Measurements from ENCODE around the gene GRAMD1A. TPM values are rescaled to one million over a fixed set of nuclear protein-coding genes. Genes with fewer than 3 reads are reported as not detected.

The GRAMD1A gene
- total RNA-seq, 4 donors from 2014 or later, result 14.2 to 32.1 (median 21.6) TPM

- Histone ChIP-seq H3K27me3 (no peaks in the 10 kb centered on the region), H3K36me3 (peaks cover 0 to 29% (median 14%) of the 10 kb centered on the region in 4 donors), H3K4me1 (peaks cover 0 to 5% (median 0%) of the 10 kb centered on the region in 4 donors), H3K9me3 (no peaks in the 10 kb centered on the region), H3K4me3 (no peak overlapping the region), H3K27ac (no peak overlapping the region)
- in situ Hi-C loops (cut with MboI; ENCODE audit: low pct_ligation_motif_present in 1 of 4, low pct_unique_long_range_greater_than_20kb in 1 of 4, low sequenced_read_pairs in 3 of 4), result loop anchor here in 2 of 4 donors (5.0 to 10.0 kb wide), 2 partner anchors 42 to 54 kb away; partner anchors contain the start of gene ZNF792 (in 1 of the 2)
- 96% methylated on average over 22 of the region's 22 CpGs; no CpG with 5 or more reads in 1 of the 2 donors for WGBS, 2 donors (ENCODE audit: low coverage in 1 of 2)
- intact Hi-C loops (cut with DNase I; ENCODE audit: low total_unique reads), result no loop called here
- DNase-seq, result no peak
- TF ChIP-seq EP300 (IDR thresholded peaks at IDR 0.05; ENCODE audit: low read depth), result no peak
- TF ChIP-seq, protein P1, sequence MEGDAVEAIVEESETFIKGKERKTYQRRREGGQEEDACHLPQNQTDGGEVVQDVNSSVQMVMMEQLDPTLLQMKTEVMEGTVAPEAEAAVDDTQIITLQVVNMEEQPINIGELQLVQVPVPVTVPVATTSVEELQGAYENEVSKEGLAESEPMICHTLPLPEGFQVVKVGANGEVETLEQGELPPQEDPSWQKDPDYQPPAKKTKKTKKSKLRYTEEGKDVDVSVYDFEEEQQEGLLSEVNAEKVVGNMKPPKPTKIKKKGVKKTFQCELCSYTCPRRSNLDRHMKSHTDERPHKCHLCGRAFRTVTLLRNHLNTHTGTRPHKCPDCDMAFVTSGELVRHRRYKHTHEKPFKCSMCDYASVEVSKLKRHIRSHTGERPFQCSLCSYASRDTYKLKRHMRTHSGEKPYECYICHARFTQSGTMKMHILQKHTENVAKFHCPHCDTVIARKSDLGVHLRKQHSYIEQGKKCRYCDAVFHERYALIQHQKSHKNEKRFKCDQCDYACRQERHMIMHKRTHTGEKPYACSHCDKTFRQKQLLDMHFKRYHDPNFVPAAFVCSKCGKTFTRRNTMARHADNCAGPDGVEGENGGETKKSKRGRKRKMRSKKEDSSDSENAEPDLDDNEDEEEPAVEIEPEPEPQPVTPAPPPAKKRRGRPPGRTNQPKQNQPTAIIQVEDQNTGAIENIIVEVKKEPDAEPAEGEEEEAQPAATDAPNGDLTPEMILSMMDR (IDR thresholded peaks at IDR 0.05), result no peak
- TF ChIP-seq POLR2A (IDR thresholded peaks at IDR 0.05), result no peak
- no peak for TF ChIP-seq POLR2AphosphoS5 (IDR thresholded peaks at IDR 0.05)
Measured at GRCh38 chr19:35019144-35019543, 19.0 kb downstream of the GRAMD1A start.

DNA sequence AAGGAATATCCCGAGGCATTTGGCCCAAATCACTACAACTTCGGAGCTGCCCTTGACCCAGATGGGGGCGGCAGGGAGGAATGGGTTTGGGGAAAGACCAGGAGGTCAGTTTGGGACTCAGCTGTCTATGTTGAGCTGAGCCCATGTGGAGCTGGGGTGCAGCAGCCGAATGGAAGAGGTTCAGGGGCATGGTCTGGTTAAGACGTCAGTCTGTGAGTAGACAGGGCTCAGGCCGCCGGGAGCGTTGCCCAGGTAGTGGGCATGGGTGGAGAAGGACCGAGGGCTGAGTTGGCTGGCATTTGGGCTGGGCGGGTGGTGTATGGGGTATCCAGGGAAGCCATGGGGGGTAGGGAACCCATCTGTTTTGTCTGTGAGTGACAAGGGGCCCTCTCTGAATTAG is 20.9 kb downstream of the GRAMD1A start:
- in situ Hi-C loops (cut with MboI; ENCODE audit: low pct_ligation_motif_present in 1 of 4, low pct_unique_long_range_greater_than_20kb in 1 of 4, low sequenced_read_pairs in 3 of 4), result no loop called here
- no peak for DNase-seq

DNA sequence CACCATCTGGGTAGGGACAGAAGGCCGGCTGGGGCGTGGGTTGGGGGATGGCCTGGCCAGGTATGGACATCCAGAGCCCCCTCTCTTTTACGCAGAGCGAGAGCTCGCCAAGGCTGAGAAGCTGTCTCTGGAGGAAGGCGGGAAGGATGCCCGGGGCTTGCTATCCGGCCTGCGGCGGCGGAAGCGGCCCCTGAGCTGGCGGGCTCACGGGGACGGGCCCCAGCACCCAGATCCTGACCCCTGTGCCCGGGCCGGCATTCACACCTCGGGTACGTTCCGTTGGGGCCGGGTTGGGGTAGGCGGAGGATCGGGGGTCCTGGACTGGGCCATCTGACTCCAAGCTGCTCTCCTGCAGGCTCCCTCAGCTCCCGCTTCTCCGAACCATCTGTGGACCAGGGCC is 21.5 kb downstream of the GRAMD1A start:
- Histone ChIP-seq H3K27ac (no peak overlapping the region), H3K9me3 (no peaks in the 10 kb centered on the region), H3K36me3 (peaks cover 0 to 29% (median 14%) of the 10 kb centered on the region in 4 donors), H3K27me3 (no peaks in the 10 kb centered on the region), H3K4me1 (no peaks in the 10 kb centered on the region), H3K4me3 (no peak overlapping the region)
- TF ChIP-seq, protein P1 (IDR thresholded peaks at IDR 0.05), result no peak
- TF ChIP-seq POLR2AphosphoS5 (IDR thresholded peaks at IDR 0.05) (no peak), POLR2A (IDR thresholded peaks at IDR 0.05) (no peak), EP300 (IDR thresholded peaks at IDR 0.05; ENCODE audit: low read depth) (no peak)
- 94 to 97% methylated on average over 3 to 25 of the region's 25 CpGs for WGBS, 2 donors (ENCODE audit: low coverage in 1 of 2)
- intact Hi-C loops (cut with DNase I; ENCODE audit: low total_unique reads) (no loop called here), in situ Hi-C loops (cut with MboI; ENCODE audit: low pct_ligation_motif_present in 1 of 4, low pct_unique_long_range_greater_than_20kb in 1 of 4, low sequenced_read_pairs in 3 of 4) (no loop called here)
- DNase-seq, result no peak

More for the DNA sequence above, 20.9 kb downstream of the GRAMD1A start:
- 80 to 93% methylated on average over 2 to 10 of the region's 10 CpGs for WGBS, 2 donors (ENCODE audit: low coverage in 1 of 2)
- no peak overlapping the region for H3K4me3 ChIP-seq
- H3K27ac ChIP-seq, result no peak overlapping the region
- H3K4me1 ChIP-seq, result no peaks in the 10 kb centered on the region
- intact Hi-C loops (cut with DNase I; ENCODE audit: low total_unique reads), result no loop called here
- no peaks in the 10 kb centered on the region for H3K9me3 ChIP-seq
- no peaks in the 10 kb centered on the region for H3K27me3 ChIP-seq
- no peak for TF ChIP-seq POLR2A (IDR thresholded peaks at IDR 0.05)
- TF ChIP-seq EP300 (IDR thresholded peaks at IDR 0.05; ENCODE audit: low read depth), result no peak
- TF ChIP-seq, protein P1 (IDR thresholded peaks at IDR 0.05), result no peak
- no peak for TF ChIP-seq POLR2AphosphoS5 (IDR thresholded peaks at IDR 0.05)
- peaks cover 0 to 29% (median 14%) of the 10 kb centered on the region in 4 donors for H3K36me3 ChIP-seq

DNA sequence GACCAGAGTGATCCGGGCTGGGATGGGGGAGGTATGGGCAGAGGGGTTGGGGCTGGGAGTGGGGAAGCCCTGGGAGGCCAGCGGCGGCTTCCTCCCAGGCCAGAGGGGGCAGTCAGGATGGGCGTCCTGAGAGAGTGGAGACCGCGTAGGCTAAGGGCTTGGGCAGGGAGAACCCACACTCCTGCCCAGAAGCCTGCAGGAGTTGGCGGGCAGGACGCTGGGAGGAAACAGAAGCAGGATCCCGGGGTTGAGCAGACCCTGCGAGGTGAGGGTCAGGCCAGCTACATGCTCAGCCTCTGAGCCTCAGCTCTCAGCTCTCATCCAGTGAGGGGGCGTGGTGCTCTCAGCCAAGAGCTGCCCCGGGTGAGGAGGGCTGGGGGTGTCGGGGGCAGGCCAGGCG is 22.3 kb downstream of the GRAMD1A start:
- Histone ChIP-seq H3K4me3 (no peak overlapping the region), H3K27ac (no peak overlapping the region), H3K27me3 (no peaks in the 10 kb centered on the region), H3K4me1 (no peaks in the 10 kb centered on the region), H3K9me3 (no peaks in the 10 kb centered on the region), H3K36me3 (peaks cover 0 to 29% (median 14%) of the 10 kb centered on the region in 4 donors)
- 95% methylated on average over 11 of the region's 14 CpGs; no CpG with 5 or more reads in 1 of the 2 donors for WGBS, 2 donors (ENCODE audit: low coverage in 1 of 2)
- DNase-seq, result no peak
- no peak for TF ChIP-seq EP300 (IDR thresholded peaks at IDR 0.05; ENCODE audit: low read depth)
- TF ChIP-seq POLR2A (IDR thresholded peaks at IDR 0.05), result no peak
- no peak for TF ChIP-seq POLR2AphosphoS5 (IDR thresholded peaks at IDR 0.05)
- TF ChIP-seq, protein P1 (IDR thresholded peaks at IDR 0.05), result no peak
- in situ Hi-C loops (cut with MboI; ENCODE audit: low pct_ligation_motif_present in 1 of 4, low pct_unique_long_range_greater_than_20kb in 1 of 4, low sequenced_read_pairs in 3 of 4), result no loop called here
- intact Hi-C loops (cut with DNase I; ENCODE audit: low total_unique reads), result no loop called here

Measured in transverse colon (tissue), 4 donors.